Kidney epithelial cell (primary cell): Measurements from ENCODE around the gene ZNF280C. TPM values are rescaled to one million over a fixed set of nuclear protein-coding genes. Genes with fewer than 3 reads are reported as not detected.
"Not testable (repeated sequence)": the region's sequence is repeated elsewhere in the genome, so short reads cannot be mapped to it uniquely, and the experiment has no call there.

Experiments
- DNase-seq: peaks from one replicate; pipeline ENCODE4 v3.0.0-alpha.2; 2010; ENCODE audit warnings: low read depth
- H3K27me3 ChIP-seq: 2 replicates; pipeline ENCODE4 v1.6.0; 2011; ENCODE audit warnings: low read length; ENCODE audit not compliant: control insufficient read depth, insufficient read depth
- H3K36me3 ChIP-seq: 2 replicates; pipeline ENCODE4 v1.5.1; 2011; ENCODE audit warnings: low read length; ENCODE audit not compliant: control insufficient read depth, insufficient read depth
- H3K4me3 ChIP-seq: 2 replicates; pipeline ENCODE4 v1.5.1; 2011; ENCODE audit warnings: low read depth, mild to moderate bottlenecking, control low read depth, low read length
- total RNA-seq: library from RNA; depleted of rRNA; stranded (reverse); fragments of >200 nt; gene quantifications from 2 replicates; pipeline ENCODE4 v1.2.3, GENCODE V29; 2015
- TF ChIP-seq, protein P1 (sequence below): IDR thresholded peaks from 2 replicates; pipeline ENCODE4 v1.5.1; 2011; ENCODE audit warnings: mild to moderate bottlenecking, moderate library complexity, low read length, control low read depth, inconsistent platforms; ENCODE audit not compliant: insufficient read depth, poor library complexity, severe bottlenecking

The ZNF280C gene
- total RNA-seq, 1 donor from 2014 or later, result 5.3 TPM

- no peak overlapping the region for H3K4me3 ChIP-seq
- no peak for DNase-seq
- no peaks in the 10 kb centered on the region for H3K27me3 ChIP-seq
- TF ChIP-seq, protein P1, sequence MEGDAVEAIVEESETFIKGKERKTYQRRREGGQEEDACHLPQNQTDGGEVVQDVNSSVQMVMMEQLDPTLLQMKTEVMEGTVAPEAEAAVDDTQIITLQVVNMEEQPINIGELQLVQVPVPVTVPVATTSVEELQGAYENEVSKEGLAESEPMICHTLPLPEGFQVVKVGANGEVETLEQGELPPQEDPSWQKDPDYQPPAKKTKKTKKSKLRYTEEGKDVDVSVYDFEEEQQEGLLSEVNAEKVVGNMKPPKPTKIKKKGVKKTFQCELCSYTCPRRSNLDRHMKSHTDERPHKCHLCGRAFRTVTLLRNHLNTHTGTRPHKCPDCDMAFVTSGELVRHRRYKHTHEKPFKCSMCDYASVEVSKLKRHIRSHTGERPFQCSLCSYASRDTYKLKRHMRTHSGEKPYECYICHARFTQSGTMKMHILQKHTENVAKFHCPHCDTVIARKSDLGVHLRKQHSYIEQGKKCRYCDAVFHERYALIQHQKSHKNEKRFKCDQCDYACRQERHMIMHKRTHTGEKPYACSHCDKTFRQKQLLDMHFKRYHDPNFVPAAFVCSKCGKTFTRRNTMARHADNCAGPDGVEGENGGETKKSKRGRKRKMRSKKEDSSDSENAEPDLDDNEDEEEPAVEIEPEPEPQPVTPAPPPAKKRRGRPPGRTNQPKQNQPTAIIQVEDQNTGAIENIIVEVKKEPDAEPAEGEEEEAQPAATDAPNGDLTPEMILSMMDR, result no peak
- no peaks in the 10 kb centered on the region for H3K36me3 ChIP-seq
Measured at GRCh38 chrX:130285710-130286109, 17.0 kb upstream of the ZNF280C start.

DNA sequence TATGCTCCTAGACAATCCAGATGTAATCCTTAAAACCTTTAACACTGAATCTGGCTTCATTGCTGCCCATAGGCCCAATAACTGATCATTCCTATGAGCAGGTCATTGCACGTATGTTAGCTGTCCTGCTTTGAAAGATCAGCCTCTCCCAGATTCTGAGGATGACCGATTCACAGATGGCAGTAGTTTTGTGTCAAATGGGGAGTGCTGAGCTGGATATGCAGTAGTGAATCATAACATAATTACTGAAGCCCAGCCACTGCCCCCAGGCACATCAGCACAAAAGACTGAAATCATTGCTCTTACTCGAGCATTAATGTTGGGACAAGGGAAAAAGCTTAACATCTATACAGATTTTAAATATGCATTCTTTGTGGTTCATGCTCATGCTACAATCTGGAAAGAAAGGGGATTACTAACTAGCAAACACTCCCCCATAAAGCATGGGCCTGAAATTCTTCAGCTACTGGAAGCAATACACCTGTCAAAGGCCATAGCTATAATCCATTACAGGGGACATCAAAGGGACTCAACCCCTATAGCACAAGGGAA is 16.4 kb upstream of the ZNF280C start:
- TF ChIP-seq, protein P1, result no peak
- no peaks in the 10 kb centered on the region for H3K36me3 ChIP-seq
- no peaks in the 10 kb centered on the region for H3K27me3 ChIP-seq

GRCh38 chrX:130282151-130282550 is 13.5 kb upstream of the ZNF280C start:
- Histone ChIP-seq H3K36me3 (no peaks in the 10 kb centered on the region), H3K27me3 (no peaks in the 10 kb centered on the region), H3K4me3 (no peak overlapping the region)
- TF ChIP-seq, protein P1, result no peak
- DNase-seq, result no peak

More for the DNA sequence above, 16.4 kb upstream of the ZNF280C start:
- no peak for DNase-seq
- H3K4me3 ChIP-seq, result no peak overlapping the region

DNA sequence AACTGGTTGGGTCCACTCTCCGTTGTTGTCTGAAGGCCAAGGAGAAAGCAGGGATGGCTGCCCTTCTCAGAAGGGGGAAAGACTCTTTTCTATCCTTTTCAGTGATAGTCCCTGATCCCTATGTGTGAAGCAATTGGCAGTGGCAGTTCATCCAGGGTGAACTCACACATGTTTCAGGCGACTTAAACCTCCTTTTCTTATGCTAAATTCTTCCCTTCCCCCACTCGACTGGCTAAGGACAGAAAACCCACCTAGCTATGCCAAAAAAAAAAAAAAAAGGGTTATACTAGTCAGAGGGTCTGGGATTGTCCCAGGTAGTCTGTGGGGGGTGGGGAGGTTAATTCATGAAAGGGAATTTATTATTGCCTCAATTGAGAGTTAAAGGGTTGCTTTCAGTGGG is 12.2 kb upstream of the ZNF280C start:
- no peak overlapping the region for H3K4me3 ChIP-seq
- no peaks in the 10 kb centered on the region for H3K36me3 ChIP-seq
- H3K27me3 ChIP-seq, result no peaks in the 10 kb centered on the region
- TF ChIP-seq, protein P1, result no peak
- DNase-seq, result no peak

- not testable (repeated sequence) for H3K4me3 ChIP-seq, H3K36me3 ChIP-seq, H3K27me3 ChIP-seq, DNase-seq
Measured at GRCh38 chrX:130272253-130272652, 3.6 kb upstream of the ZNF280C start.

- H3K27me3 ChIP-seq, H3K4me3 ChIP-seq, H3K36me3 ChIP-seq, DNase-seq: not testable (repeated sequence)
Measured at GRCh38 chrX:130269391-130269790, 692 bp upstream of the ZNF280C start.

DNA sequence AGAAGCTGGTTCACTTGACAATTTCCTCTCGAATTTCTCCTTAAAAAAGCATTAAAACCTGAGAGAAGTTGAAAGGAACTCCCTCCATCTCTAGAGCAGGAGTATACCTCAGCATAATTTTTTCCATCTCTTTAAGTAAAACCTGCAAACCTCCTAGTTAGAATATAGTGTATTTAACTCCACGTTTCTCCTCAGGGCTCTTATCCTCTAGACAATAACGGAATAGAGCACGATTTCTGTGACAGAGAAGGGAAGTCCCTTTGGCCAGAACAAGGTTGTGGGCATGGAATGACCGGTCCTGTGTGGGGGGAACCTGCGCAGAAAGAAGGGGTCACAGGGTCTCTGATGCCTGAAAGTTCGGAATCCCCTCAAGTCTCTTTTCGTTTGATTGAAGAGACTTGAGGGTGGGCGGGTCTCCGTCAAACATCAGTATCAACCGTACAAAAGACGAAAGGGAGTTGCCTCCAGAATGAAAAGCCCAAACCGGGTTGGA is 697 bp downstream of the ZNF280C start:
- Histone ChIP-seq H3K4me3 (peak overlapping the region; percentile 68), H3K36me3 (no peaks in the 10 kb centered on the region), H3K27me3 (no peaks in the 10 kb centered on the region)
- DNase-seq, result no peak
- TF ChIP-seq, protein P1, result no peak
